Neutrophil (primary cell): ENCODE measurements around the gene IRAK1.
A peak's percentile ranks its signal among the peaks of the same experiment; 100 is the strongest.
"Not testable (repeated sequence)": the region's sequence is repeated elsewhere in the genome, so short reads cannot be mapped to it uniquely, and the experiment has no call there.

Experiments used
- H3K27ac ChIP-seq: fragments of 200-600 bp; sonication (generic); 2 replicates; pipeline ENCODE4 v1.5.1; 2016; ENCODE audit warnings: mild to moderate bottlenecking, moderate library complexity
- H3K27me3 ChIP-seq: fragments of 200-600 bp; sonication (generic); 2 replicates; pipeline ENCODE4 v1.6.0; 2016; ENCODE audit warnings: mild to moderate bottlenecking
- H3K36me3 ChIP-seq: fragments of 200-600 bp; sonication (generic); 2 replicates; pipeline ENCODE4 v1.5.1; 2017
- H3K4me1 ChIP-seq, 2 experiments: fragments of 200-600 bp in 1 of 2; sonication (generic) in 1 of 2; 1 replicate in 1 of 2; 2 replicates in 1 of 2; pipeline versions ENCODE4 v1.5.1 to v1.6.1; 2013 to 2016; ENCODE audit warnings: low read depth in 1 of 2, low read length in 1 of 2, mild to moderate bottlenecking in 1 of 2, moderate library complexity in 1 of 2; ENCODE audit not compliant: control insufficient read depth in 1 of 2, insufficient read depth in 1 of 2
- H3K4me3 ChIP-seq, 2 experiments: fragments of 200-600 bp in 1 of 2; sonication (generic) in 1 of 2; 1 replicate in 1 of 2; 2 replicates in 1 of 2; pipeline ENCODE4 v1.5.1; 2013 to 2016; ENCODE audit warnings: low read depth in 1 of 2, low read length in 1 of 2, mild to moderate bottlenecking in 1 of 2, moderate library complexity in 1 of 2
- H3K9me3 ChIP-seq: fragments of 200-600 bp; sonication (generic); 2 replicates; pipeline ENCODE4 v1.5.1; 2016
- CTCF ChIP-seq: fragments of 200-600 bp; sonication (generic); IDR thresholded peaks from 2 replicates; pipeline ENCODE4 v1.5.1; 2016; ENCODE audit warnings: antibody characterized with exemption

IRAK1 gene

GRCh38 chrX:154004315-154004714, 15.4 kb downstream of the IRAK1 start:
- H3K36me3 ChIP-seq, result no peaks in the 10 kb centered on the region
- H3K27me3 ChIP-seq, result no peaks in the 10 kb centered on the region
- H3K27ac ChIP-seq, result peak overlapping the region; percentile 95
- H3K4me3 ChIP-seq, result no peak overlapping the region
- H3K4me1 ChIP-seq, result peaks cover 39 to 41% of the 10 kb centered on the region in 2 experiments
- H3K9me3 ChIP-seq, result no peaks in the 10 kb centered on the region
- TF ChIP-seq CTCF, result no peak

GRCh38 chrX:154002215-154002719, 17.4 kb downstream of the IRAK1 start:
- Histone ChIP-seq H3K27me3 (no peaks in the 10 kb centered on the region), H3K36me3 (no peaks in the 10 kb centered on the region), H3K4me1 (peaks cover 46 to 54% of the 10 kb centered on the region in 2 experiments), H3K27ac (peak overlapping the region; percentile 95), H3K9me3 (no peaks in the 10 kb centered on the region), H3K4me3 (peak overlapping the region; percentile 45 to 59)
- TF ChIP-seq CTCF, result no peak

GRCh38 chrX:154000051-154000450, 19.7 kb downstream of the IRAK1 start:
- Histone ChIP-seq H3K4me3 (no peak overlapping the region), H3K27ac (peak overlapping the region; percentile 95), H3K9me3 (no peaks in the 10 kb centered on the region), H3K4me1 (peaks cover 46 to 54% of the 10 kb centered on the region in 2 experiments), H3K36me3 (no peaks in the 10 kb centered on the region), H3K27me3 (no peaks in the 10 kb centered on the region)
- TF ChIP-seq CTCF, result no peak

GRCh38 chrX:153999359-154000037, 20.2 kb downstream of the IRAK1 start:
- no peak for TF ChIP-seq CTCF
- peak overlapping the region; percentile 95 for H3K27ac ChIP-seq
- peaks cover 46 to 54% of the 10 kb centered on the region in 2 experiments for H3K4me1 ChIP-seq
- H3K4me3 ChIP-seq, result no peak overlapping the region
- H3K36me3 ChIP-seq, result no peaks in the 10 kb centered on the region
- no peaks in the 10 kb centered on the region for H3K27me3 ChIP-seq
- H3K9me3 ChIP-seq, result no peaks in the 10 kb centered on the region

- Histone ChIP-seq H3K9me3 (no peaks in the 10 kb centered on the region), H3K27ac (no peak overlapping the region), H3K36me3 (no peaks in the 10 kb centered on the region), H3K4me1 (peaks cover 26 to 43% of the 10 kb centered on the region in 2 experiments), H3K4me3 (no peak overlapping the region), H3K27me3 (no peaks in the 10 kb centered on the region)
- TF ChIP-seq CTCF, result no peak
Measured at GRCh38 chrX:153995504-153995903, 24.2 kb downstream of the IRAK1 start.

- H3K9me3 ChIP-seq, H3K27me3 ChIP-seq, H3K27ac ChIP-seq, H3K36me3 ChIP-seq, H3K4me3 ChIP-seq: not testable (repeated sequence)
- peaks cover 21 to 34% of the 10 kb centered on the region in 2 experiments for H3K4me1 ChIP-seq
Measured at GRCh38 chrX:153994398-153994797, 25.3 kb downstream of the IRAK1 start.
